Stimulated activated CD4-positive, alpha-beta T cell treated with anti-CD3 and anti-CD28 coated beads, TNF-alpha, amount 100 ng/mL, for 48 hours (primary cell): ENCODE measurements around the gene PACS1.
A peak's percentile ranks its signal among the peaks of the same experiment; 100 is the strongest.
"Not testable (repeated sequence)": the region's sequence is repeated elsewhere in the genome, so short reads cannot be mapped to it uniquely, and the experiment has no call there.

Experiments
- DNase-seq, 3 donors: peaks; one replicate each; pipeline ENCODE4 v3.0.0-alpha.2; 2020; ENCODE audit warnings: low read depth in 3 of 3

The PACS1 gene

DNA sequence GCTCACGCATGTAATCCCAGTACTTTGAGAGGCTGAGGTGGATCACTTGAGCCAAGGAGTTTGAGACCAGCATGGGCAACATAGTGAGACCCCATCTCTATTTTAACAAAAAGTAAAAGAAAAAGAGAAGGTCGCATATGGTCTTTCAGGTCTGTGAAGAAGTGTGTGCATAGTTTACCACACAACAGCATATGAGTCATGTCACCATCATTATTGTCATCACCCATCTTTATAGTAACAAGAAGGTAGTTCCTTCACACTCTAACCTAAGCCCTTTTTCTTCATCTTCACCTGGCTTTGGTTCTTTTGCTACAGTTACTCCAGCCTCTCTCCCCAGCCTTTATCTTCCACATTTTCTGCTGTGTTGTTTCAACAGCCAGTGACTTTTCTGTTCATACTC is 39.2 kb downstream of the PACS1 start:
- no peak for DNase-seq

DNA sequence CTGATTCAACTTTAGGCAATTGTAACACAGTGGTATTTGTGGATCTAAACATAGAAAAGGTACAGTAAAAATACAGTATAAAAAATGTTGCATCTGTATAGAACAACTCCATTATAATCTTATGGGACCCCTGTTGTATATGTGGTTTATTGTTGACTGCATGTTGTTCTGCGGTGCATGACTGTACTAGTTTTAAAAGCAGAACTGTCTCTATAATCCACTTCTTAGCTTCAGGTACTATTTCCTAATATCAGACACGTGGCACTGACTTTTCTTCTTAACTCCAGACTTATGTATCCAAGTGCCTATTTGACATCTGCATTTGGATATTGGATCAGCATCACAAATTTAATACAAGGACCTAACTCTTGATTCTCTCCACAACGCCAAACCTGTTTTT is 41.1 kb downstream of the PACS1 start:
- no peak for DNase-seq

GRCh38 chr11:66112041-66112491 is 42.0 kb downstream of the PACS1 start:
- DNase-seq, result no peak

DNA sequence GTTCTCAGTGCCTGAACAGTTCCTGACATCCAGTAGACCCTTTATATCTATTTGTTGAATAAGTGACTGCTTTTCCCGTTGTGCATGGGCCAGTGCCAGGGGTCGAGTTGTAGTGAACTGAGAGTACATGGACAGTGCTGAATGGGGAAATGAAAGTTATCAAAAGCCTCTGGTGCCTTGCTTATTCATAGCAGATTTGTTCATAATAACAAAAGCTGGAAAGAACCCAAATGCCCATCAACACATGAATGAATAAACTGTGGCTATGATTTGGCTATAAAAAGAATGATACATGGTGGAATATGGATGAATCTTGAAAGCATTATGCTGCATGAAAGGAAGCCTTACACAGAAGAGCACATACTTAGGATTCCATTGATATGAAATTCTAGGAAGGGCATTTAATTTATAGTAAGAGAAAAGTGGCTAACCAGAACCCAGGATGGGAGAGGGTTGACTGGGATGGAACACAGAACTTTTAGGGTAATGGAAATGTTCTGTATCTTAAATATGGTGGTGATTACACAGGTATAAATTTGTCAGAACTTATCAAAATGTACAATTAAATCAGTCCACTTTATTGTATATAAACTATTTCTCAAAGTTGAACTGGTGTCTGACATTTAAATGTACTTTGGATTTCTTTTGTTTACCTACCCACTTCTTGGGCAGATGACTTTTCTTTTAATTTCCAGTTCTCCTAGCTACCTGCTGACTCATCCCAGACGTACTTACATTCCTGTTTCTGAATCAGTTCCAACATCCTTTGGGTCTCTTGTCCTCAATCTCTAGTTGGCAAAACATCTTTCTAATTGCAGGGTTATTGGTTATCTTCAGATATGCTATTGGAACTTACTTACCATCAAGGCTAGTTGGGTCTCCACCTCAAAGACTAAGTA is 42.8 kb downstream of the PACS1 start:
- no peak for DNase-seq

DNA sequence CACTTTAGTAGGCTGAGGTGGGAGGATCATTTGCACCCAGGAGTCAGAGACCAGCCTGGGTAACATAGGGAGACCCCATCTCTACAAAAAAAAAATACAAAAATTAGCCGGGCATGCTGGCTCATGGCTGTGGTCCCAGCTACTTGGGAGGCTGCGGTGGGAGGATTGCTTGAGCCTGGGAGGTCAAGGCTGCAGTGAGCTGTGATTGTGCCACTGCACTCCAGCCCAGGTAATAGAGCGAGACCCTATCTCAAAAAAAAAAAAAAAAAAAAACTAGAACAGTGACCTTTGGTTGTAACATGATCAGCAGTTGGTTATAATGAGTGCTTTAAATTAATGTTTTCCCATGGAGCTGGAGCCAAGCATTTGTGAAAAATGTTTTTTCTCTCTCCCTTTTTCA is 44.9 kb downstream of the PACS1 start:
- not testable (repeated sequence) for DNase-seq

- DNase-seq, result no peak
These were observed 45.7 kb downstream of the PACS1 start for GRCh38 chr11:66115638-66116301.

DNA sequence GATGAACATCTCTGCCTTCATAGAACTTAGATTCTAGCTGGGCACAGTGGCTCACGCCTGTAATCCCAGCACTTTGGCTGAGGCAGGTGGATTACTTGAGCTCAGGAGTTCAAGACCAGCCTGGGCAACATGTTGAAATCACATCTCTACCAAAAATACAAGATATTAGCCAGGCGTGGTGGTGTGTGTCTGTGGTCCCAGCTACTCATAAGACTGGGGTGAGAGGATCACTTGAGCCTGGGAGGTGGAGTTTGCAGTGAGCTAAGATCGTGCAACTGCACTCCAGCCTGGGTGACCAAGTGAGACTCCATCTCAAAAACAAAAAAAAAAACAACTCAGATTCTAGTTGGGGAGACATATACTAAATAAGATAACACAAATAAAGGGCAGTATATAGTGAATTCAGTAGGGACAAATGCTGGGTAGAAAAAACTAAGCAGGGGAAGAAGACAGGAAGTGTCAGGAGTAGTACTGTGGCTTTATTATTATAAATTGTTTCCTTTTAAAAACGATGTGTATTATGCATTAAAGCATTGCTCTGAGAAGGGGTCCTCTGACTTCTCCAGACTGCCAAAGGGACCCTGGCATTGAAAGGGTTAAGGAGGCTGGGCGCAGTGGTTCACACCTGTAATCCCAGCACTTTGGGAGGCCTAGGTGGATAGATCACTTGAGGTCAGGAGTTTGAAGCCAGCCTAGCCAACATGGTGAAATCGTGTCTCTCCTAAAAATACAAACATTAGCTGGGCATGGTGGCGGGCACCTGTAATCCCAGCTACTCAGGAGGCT is 46.7 kb downstream of the PACS1 start:
- DNase-seq, result no peak

GRCh38 chr11:66118847-66119246 is 48.8 kb downstream of the PACS1 start:
- DNase-seq, result no peak

GRCh38 chr11:66119348-66120133 is 49.5 kb downstream of the PACS1 start:
- no peak for DNase-seq

DNA sequence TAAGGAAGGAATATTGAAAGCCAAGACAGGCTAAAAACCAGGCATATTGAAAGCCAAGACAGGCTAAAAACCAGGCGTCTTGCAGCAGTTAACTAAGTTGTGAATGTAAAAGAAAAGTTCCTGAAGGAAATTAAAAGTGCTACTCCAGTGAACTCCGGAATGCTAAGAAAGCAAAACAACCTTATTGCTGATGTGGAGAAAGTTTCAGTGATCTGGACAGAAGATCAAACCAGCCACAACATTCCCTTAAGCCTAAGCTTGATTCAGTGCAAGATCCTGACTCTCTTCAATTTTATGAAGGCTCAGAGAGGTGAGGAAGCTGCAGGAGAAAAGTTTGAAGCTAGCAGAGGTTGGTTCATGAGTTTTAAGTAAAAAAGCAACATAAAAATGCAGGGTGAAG is 51.4 kb downstream of the PACS1 start:
- no peak for DNase-seq

DNA sequence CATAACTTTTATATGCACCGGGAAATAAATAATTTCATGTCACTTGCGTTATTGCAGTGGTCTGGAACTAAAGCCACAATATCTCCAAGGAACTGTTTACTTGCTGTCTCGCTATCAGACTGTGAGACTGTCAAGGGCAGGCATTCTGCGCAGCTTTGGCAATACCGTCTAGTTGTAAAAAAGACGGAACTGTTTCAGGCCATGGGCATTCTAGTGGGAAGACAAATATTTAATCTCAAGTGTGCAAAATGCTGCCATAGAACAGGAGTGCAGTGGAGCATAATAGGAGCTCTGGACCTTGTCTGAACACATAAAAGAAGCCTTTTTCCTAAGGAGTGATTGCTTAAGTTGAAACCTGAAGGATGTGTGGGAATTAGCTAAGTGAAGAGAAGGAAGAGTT is 53.8 kb downstream of the PACS1 start:
- no peak for DNase-seq

DNA sequence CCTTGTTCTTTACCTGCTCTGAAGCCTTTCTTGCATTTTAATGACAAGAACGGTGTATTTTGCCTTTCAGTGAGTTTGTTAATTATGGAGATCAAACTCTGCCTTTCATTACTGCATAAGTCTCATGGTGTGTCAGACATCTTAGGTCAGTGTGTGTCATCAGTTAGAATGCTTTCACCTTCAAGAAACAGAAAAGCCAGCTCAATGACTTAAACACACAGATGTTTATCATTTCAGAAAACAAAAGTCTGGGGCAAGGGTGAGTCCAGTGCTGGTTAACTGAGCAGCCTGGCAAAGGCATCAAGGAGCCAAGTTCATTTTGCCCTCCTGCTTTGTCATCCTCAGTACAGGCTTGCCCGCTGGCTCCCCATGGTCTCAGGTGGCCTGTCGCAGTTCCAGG is 54.5 kb downstream of the PACS1 start:
- DNase-seq, result no peak

GRCh38 chr11:66126064-66126463 is 56.0 kb downstream of the PACS1 start:
- no peak for DNase-seq

GRCh38 chr11:66126808-66127555 is 56.9 kb downstream of the PACS1 start:
- peak in 2 of 3 donors; percentile 27 to 49 for DNase-seq

GRCh38 chr11:66130978-66131377 is 60.9 kb downstream of the PACS1 start:
- no peak for DNase-seq

- no peak for DNase-seq
These were observed 62.0 kb downstream of the PACS1 start for GRCh38 chr11:66131937-66132632.

DNA sequence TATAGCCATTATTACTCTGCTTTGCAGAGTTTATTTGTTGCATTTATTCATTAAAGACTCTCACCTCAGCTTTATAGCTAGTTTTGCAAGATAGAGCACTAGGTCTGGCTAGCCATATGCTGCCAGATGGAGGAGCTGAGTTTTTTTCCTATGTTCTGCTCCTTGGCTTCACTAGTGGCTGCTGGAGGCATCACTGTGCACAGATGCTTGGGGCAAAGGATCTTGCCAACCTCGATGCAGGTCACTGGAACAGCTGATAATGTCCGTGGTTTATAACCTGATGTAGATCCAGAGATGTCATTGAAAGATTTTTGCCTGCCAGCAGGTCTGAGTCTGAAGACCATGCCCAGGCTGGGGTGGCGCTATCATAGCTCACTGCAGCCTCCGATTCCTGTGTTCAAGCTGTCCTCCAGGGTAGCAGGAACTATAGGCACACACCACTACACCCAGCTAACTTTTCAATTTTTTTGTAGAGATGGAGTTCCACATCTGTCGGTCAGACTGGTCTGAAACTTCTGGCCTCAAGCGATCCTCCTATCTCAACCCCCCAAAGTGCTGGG is 63.2 kb downstream of the PACS1 start:
- no peak for DNase-seq

DNA sequence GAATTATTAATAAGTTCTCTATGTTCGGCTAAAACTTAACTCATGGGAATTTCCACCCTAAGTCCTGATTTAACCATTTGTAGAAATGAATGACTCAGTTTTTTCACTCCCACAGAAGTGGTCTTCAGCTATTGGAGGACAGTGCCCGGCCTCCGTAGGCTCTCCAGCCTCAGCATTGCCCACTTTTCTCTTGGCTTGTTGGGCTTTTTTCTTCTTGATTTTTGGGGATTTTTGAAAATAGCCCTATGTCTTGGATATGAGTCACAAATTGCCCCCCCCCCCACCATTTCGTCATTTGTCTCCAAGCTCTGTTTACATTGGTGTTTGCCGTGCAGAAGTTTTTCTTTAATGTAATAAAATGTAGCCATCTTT is 66.7 kb downstream of the PACS1 start:
- DNase-seq, result no peak

- DNase-seq, result no peak
These were observed 69.8 kb downstream of the PACS1 start for GRCh38 chr11:66139817-66140404.
